Renal cortex interstitium (tissue), 11 donors: ENCODE data around the gene SLC33A1. TPM values are rescaled to one million over a fixed set of nuclear protein-coding genes. Genes with fewer than 3 reads are reported as not detected.
"Not testable (repeated sequence)": the region's sequence is repeated elsewhere in the genome, so short reads cannot be mapped to it uniquely, and the experiment has no call there.

ENCODE experiments used
- DNase-seq, 11 donors: peaks; one replicate each; pipeline ENCODE4 v3.0.0-alpha.2; 2013; ENCODE audit warnings: low read depth in 9 of 11, low spot score in 4 of 11; ENCODE audit errors: extremely low read depth in 1 of 11
- polyA plus RNA-seq, 3 donors: library from polyadenylated mRNA; unstranded; fragments of 120-200 nt; gene quantifications; one replicate each; pipeline ENCODE4 v1.2.1, GENCODE V29; 2013; ENCODE audit not compliant: insufficient read length in 3 of 3

Gene SLC33A1
- polyA plus RNA-seq, 3 donors = 38.4 to 45.8 (median 38.6) TPM

DNA sequence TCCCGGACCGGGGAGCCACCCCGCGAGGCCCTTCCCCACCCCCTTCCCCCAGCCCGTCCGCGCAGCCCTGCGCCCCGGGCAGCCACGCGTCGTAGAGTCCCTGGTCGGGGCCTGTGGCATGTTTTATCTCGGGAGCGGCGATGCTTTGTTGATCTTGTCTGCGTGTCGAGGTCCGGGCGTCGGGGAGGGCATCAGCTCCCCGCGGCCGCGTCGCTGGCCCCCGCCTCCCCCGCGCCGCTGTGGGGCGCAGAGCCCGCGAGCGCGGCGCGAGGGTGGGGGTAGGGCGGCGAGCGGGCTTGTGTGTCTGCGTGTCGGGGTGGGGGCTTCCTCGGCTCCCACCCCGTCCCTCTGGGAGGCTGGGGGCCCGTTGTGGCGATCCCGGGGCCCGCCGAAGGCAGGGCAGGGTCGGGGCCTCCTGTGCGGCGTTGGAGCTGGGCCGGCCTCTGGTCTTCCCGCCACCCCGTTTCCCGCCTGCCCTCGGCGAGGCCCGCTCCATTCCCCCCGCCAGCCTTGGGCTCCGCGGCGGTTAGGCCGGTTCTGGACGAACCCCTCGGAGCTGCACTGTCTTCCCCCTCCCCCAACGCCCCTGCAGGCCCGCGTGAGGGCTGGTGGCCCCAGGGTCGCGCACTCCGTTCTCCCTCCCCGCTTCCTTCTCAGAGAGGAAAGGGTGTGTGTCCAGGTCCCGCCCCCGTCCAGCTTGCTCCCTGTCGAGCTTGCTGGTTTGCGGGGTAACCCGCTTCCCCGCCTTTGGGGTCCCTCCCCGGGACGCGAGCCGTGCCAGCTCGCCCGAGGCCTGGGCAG, 16.9 kb upstream of the SLC33A1 start:
- DNase-seq = peak in 5 of 11 donors; percentile 28 to 47 (median 41)

- DNase-seq = peak; percentile 72 to 93 (median 91)
These were observed 16.1 kb upstream of the SLC33A1 start, which contains the start of gene GMPS for GRCh38 chr3:155870133-155870944. Gene GMPS (plus strand): TSS chr3:155870650. CDS start chr3:155870871, 221 bp downstream.

DNA sequence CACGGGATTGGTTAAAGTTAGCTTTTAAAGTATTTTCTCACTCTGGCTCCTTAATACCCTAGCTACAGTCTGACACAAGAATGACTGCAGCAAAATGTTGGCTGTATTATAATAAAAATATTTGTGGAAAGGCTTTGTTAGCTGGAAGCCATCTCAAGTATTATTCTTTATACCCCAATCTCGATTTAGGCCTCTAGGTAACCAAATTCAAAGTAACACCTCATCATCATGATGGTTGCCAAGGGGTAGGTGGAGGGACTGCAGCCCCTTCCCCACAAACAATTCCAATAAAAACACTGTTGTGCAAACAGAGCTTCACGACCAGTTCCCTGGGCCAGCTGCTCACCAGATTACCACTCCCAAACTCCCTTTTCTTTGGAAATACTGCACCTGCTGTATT, 15.5 kb upstream of the SLC33A1 start:
- DNase-seq = no peak

DNA sequence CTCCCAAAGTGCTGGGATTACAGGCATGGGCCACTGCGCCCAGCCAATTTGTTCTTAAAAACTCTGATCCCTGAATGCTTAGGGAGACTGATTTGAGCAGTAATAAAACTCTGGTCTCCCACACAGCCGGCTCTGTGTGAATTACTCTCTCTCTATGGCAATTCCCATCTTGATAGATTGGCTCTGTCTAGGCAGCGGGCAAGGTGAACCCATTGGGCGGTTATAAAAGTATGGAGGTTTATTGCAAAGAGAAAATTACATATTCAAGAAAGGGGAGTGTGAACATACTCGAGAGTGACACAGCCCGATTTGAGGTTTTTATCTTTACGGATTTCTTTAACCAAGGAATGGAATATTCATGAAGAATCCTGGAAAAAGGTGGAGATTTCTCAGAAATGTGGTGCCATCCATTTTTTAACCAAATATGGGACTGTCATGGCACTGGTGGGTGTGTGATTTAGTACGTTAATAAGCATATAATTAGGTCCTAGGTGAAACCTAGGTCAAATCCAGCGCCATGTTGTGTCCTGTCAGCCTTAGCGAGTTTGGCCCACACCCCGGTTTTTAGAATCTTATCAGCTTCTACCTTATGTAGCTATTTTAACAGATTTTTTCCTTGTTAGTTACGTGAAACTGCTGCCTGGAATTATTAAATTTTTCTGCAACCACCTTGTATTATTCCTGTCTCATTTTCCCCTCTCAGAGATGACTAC, 9.0 kb upstream of the SLC33A1 start:
- DNase-seq = no peak

GRCh38 chr3:155862290-155862982, 8.2 kb upstream of the SLC33A1 start:
- not testable (repeated sequence) for DNase-seq

DNA sequence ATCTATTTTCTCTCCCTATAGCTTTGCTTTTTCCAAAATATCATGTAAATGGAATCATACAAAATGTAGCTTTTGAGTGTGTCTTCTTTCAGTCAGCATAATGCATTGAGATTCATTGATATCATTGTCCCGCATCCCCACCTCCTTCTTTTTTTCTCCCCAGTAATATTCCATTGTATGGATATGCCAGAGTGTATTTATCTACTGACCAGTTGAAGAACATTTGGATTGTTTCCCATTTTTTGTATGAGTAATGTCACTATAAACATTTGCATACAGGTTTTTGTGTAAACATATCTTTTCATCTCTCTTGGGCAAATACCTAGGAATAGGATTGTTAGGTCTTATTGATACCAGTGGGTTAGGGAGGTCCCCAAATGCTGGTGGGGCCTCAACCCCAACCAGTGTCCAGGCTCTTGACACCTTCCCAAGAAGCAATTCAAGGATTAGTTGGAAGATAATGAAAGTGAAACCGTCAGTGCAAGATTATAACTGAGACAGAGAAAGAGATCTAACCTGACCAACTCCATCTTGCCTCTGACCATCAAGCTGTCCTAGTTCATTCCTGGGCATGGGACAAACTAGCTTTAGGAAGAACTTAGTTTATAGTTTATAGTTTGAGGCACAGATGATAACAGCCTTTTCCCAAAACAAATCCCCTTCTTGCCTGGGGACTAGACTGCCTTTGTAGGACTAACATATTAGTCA, 7.4 kb upstream of the SLC33A1 start:
- DNase-seq = no peak

GRCh38 chr3:155860424-155860823, 6.2 kb upstream of the SLC33A1 start:
- DNase-seq = not testable (repeated sequence)

- DNase-seq = peak in 1 of 11 donors; percentile 14
These were observed 5.6 kb upstream of the SLC33A1 start for GRCh38 chr3:155859859-155860258.

DNA sequence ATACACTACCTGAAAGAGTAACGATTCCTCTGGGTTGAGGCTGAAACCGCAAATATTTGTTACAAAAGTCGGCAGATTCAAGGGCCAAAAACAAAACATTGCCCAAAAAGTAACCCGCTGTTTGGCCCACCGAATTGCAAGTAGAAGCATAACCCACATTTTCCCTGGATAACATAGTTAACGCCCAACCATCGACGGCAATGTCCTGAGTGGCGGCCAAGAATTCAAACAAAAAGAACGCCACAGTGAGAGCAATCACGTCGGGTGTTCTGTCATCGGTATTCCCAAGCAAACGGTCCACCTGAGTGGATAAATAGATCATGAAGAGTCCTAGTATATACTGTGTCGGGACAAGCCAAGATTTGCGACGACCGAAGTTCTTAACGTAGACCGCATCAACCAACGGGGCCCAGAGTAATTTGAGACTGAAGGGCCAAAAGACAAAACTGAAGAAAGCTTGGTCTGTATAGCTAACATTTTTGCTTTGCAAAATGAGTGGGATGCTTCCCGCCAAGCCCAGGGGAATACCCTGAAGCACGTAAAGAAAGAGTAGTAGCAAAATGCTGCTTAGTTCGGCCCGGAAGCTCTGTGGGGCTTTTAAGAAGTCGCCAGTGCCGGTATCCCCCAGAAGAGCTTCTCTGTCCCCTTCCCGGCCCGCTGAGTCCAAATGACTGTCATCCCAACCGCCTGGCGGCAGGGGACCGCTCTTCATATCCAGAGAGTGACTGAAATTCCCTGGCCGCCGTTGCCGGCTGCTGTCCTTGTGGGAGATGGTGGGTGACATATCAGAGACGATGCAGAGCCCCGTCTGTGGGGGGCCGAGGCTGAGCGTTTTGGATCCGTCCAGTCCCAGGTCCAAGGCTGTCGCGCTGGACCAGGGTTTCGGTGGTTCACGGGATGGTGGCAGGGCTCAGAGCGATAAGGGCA, 750 bp downstream of the SLC33A1 start:
- DNase-seq = peak in 3 of 11 donors; percentile 5 to 11 (median 6)

DNA sequence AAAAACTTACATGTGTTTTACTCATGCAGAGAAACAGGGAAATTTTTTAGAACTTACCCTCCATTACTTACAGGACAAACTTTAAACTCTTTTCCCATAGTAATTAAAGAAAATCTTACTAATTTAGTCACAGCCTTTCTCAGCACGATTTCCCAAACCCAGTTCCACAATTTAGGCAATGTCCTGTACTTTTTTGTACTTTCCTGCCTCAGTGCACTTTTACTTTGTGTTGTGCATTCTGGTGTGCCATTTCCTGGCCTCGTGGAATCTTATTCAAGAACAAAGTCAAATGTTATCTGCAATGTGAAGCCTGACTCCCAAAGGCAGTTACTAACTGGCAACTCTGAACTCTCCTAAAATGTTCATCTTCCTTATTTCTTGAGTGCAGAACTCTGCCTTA, 1.9 kb downstream of the SLC33A1 start:
- DNase-seq = no peak

- not testable (repeated sequence) for DNase-seq
These were observed 4.8 kb downstream of the SLC33A1 start for GRCh38 chr3:155849404-155849803.

GRCh38 chr3:155847993-155848392, 6.2 kb downstream of the SLC33A1 start:
- DNase-seq = no peak

DNA sequence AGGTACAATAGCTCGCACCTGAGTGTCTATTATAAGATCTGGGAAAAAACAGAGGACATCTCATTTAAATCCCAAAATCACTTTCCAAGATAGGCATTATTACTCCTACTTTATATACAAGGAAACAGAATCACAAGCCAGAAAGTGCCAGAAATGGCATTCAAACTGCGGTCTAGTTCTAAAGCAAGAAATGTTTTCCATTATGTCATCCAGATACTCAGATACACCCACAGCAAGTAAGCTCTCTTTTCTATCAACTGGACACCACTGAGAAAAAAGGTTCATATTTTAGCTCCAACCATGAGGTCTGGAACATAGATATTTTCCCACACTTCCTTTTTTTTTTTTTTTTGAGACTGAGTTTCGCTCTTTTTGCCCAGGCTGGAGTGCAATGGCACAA, 8.1 kb downstream of the SLC33A1 start:
- no peak for DNase-seq

DNA sequence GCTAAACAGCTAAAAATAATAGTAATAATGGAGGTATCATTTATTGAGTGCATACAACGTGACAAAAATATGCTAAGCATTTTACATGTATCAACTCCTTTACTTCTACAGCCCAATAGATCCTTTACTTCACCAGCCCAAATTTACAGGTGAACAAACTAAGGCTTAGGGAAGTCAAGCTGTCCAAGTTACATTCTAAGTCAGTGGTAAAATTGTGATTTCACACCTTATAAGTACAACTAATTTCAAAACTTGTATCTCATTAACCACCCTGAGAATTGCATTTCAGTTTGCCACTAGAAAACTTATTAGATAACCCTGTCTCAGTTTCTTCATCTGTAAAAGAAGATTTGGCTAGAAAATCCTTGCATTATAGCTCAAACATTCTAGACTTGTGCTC, 10.7 kb downstream of the SLC33A1 start:
- DNase-seq = no peak

DNA sequence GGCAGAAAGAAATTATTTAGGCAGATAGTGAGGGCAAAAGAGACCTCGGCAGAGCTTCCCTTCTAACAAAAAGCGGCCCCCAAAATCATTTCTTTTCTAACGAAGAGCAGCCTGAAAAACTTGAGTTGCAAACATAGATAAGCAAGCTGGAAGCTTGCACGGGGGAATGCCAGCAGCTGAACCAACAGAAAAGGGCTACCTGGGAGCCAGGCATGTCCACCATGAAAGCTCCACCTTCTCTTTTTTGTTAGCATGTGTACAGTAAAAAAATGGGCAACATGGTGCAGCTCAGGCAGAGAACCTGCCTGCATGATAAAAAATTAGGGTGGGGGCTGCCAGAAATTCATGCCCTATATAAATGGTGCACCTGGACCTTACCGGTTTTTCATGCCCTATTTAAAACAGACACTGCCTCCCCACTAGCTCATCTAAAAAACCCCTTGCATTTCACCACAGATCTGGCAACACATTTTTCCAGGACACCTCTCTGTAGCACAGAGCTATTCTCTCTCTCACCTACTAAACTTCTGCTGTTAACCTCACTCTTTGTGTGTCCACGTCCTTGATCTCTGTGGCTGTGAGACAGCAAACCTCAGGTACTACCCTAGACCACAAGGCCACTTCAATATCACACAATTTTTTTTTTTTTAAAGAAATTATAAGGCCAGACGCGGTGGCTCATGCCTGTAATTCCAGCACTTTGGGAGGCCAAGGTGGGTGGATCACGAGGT, 18.7 kb downstream of the SLC33A1 start:
- DNase-seq = no peak

DNA sequence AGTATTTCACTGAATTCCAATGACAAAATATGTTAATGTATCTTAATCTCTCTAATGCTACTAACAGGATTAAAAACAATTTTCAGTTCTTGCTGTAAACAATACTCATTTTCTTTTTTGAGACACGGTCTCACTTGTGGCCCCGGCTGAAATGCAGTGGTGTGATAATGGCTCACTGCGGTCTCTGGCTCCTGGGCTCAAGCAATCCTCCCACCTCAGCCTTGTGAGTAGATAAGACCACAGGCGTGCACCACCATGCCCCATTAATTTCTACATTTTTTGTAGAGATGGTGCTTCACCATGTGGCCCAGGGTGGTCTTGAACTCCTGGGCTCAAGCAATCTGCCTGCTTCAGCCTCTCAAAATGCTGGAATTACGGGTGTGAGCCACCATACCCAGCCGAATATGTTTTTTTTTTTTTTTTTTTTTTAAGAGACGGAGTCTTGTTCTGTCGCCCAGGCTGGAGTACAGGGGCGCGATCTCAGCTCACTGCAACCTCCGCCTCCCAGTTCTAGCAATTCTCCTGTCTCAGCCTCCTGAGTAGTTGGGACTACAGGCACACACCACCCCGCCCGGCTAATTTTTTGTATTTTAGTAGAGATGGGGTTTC, 25.6 kb downstream of the SLC33A1 start:
- not testable (repeated sequence) for DNase-seq
